ENCODE results near the gene CTXN2.

Gene CTXN2

DNA sequence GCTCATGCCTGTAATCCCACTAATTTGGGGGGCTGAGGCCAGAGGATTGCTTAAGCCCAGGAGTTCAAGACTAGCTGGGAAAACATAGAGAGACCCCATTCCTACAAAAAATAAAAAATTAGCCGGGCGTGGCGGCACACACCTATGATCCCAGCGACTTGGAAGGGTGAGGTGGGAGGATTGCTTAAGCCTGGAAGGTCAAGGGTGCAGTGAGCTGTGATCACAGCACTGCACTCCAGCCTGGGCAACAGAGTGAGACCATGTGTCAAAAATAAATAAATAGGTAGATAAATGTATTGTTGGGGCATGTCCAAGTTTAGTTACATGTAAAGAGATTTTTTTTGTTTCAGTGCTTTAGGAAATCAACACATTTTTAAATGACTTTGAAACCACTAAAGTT, 51.1 kb downstream of the CTXN2 start:
- no peak for DNase-seq
- Histone ChIP-seq H3K4me3 (ENCODE audit: low read depth, low read length) (no peak overlapping the region), H3K27ac (no peak overlapping the region), H3K9me3 (ENCODE audit: severe bottlenecking) (no peaks in the 10 kb centered on the region), H3K27me3 (ENCODE audit: insufficient read depth, low read depth, severe bottlenecking) (no peaks in the 10 kb centered on the region), H3K36me3 (no peaks in the 10 kb centered on the region)
- TF ChIP-seq, protein P1, sequence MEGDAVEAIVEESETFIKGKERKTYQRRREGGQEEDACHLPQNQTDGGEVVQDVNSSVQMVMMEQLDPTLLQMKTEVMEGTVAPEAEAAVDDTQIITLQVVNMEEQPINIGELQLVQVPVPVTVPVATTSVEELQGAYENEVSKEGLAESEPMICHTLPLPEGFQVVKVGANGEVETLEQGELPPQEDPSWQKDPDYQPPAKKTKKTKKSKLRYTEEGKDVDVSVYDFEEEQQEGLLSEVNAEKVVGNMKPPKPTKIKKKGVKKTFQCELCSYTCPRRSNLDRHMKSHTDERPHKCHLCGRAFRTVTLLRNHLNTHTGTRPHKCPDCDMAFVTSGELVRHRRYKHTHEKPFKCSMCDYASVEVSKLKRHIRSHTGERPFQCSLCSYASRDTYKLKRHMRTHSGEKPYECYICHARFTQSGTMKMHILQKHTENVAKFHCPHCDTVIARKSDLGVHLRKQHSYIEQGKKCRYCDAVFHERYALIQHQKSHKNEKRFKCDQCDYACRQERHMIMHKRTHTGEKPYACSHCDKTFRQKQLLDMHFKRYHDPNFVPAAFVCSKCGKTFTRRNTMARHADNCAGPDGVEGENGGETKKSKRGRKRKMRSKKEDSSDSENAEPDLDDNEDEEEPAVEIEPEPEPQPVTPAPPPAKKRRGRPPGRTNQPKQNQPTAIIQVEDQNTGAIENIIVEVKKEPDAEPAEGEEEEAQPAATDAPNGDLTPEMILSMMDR (IDR thresholded peaks at IDR 0.05; ENCODE audit: low read depth, low read length): no peak

DNA sequence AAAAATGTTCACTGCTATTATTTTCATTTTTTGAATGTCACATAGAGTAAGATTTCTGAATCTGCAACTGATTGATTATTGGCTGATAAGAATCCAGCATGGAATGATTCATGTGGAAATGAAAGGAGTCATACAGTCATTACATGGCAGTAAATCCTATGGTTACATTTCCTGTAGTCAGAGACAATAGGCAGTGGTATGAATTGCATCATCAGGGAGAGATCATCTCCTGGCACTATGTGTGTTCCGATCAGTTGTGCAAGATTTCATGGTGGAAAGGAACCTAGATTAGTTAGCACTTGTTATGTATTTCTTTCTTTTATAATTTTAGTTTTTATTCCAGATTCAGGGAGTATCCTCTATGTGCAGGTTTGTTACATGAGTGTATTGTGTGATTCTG, 53.5 kb downstream of the CTXN2 start:
- Histone ChIP-seq H3K9me3 (ENCODE audit: severe bottlenecking) (no peaks in the 10 kb centered on the region), H3K4me3 (ENCODE audit: low read depth, low read length) (no peak overlapping the region), H3K36me3 (no peaks in the 10 kb centered on the region), H3K27ac (no peak overlapping the region), H3K27me3 (ENCODE audit: insufficient read depth, low read depth, severe bottlenecking) (no peaks in the 10 kb centered on the region)
- TF ChIP-seq, protein P1 (IDR thresholded peaks at IDR 0.05; ENCODE audit: low read depth, low read length): no peak
- DNase-seq: no peak

DNA sequence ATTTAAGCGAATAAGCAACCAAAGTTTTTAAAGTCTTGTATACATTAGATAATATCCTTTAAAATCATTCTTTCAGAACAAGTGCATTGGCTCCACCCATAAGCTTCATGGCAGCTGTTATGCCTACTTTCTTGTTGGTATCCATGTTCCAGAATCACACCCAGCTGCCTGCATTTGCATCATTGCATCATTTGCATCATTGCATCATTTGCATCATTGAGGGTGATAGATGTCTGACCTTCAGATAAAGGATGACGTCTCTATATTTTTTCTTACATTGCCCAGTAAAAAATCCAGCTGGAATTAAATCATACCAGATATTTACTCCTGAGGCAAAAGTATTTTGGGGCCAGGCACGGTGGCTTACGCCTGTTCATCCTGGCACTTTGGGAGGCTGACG, 56.9 kb downstream of the CTXN2 start:
- Histone ChIP-seq H3K36me3 (no peaks in the 10 kb centered on the region), H3K9me3 (ENCODE audit: severe bottlenecking) (no peaks in the 10 kb centered on the region), H3K27ac (no peak overlapping the region), H3K4me3 (ENCODE audit: low read depth, low read length) (no peak overlapping the region), H3K27me3 (ENCODE audit: insufficient read depth, low read depth, severe bottlenecking) (no peaks in the 10 kb centered on the region)
- TF ChIP-seq, protein P1 (IDR thresholded peaks at IDR 0.05; ENCODE audit: low read depth, low read length): no peak
- DNase-seq: no peak

DNA sequence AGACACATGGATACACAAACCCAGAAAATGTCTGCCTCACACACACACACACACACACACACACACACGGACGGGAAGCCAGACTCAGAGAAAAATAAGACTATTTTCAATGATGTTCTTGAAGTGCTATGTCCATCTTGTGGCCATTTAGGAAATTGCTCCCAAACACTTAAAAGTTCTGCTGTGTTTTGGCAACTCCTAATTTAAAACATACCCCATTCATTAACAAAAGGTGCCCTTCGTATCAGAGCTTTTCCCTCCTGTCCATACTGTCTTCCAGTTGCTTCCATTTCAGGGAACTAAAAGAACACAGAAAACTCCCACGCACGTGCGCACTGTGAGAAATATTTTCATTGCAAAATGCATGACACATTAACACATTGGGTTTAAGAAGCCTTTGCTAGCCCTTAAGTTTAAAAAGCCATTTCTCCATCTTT, 59.2 kb downstream of the CTXN2 start:
- peak; percentile 60 for DNase-seq

DNA sequence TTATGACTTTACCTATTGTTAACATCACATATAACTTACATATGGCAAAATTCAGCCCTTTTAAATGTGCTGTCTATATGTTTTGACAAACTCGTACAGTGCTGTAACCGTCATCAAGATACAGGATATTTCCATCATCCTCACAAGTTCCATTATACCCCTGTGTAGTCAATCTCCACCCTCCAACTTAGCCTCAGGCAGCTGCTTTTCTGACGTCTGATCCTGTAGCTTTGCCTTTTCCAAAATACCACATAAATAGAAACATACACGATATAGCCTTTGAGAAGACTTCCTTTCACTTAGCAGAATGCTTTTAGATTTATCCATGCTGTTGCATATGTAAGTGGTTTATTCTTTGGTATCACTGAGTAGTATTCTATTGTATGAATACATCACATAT, 61.7 kb downstream of the CTXN2 start:
- TF ChIP-seq, protein P1 (IDR thresholded peaks at IDR 0.05; ENCODE audit: low read depth, low read length): no peak
- H3K9me3 ChIP-seq (ENCODE audit: severe bottlenecking): no peaks in the 10 kb centered on the region
- DNase-seq: no peak
- H3K27ac ChIP-seq: no peak overlapping the region
- no peaks in the 10 kb centered on the region for H3K27me3 ChIP-seq (ENCODE audit: insufficient read depth, low read depth, severe bottlenecking)
- no peaks in the 10 kb centered on the region for H3K36me3 ChIP-seq
- no peak overlapping the region for H3K4me3 ChIP-seq (ENCODE audit: low read depth, low read length)

More for the DNA sequence above, 59.2 kb downstream of the CTXN2 start:
- Histone ChIP-seq H3K9me3 (ENCODE audit: severe bottlenecking) (no peaks in the 10 kb centered on the region), H3K4me3 (ENCODE audit: low read depth, low read length) (no peak overlapping the region), H3K27ac (no peak overlapping the region), H3K27me3 (ENCODE audit: insufficient read depth, low read depth, severe bottlenecking) (no peaks in the 10 kb centered on the region), H3K36me3 (no peaks in the 10 kb centered on the region)
- TF ChIP-seq, protein P1 (IDR thresholded peaks at IDR 0.05; ENCODE audit: low read depth, low read length): peak; percentile 68

Data from WERI-Rb-1 (cell line).